T-helper 22 cell (primary cell): ENCODE data around the gene SLC35D2.
"Not testable (repeated sequence)": the region's sequence is repeated elsewhere in the genome, so short reads cannot be mapped to it uniquely, and the experiment has no call there.

Experiments used
- DNase-seq: peaks from one replicate; pipeline ENCODE4 v3.0.0-alpha.2; 2020; ENCODE audit warnings: low read depth

Gene SLC35D2

GRCh38 chr9:96360976-96361375 lies 22.5 kb downstream of the SLC35D2 start:
- no peak for DNase-seq

- DNase-seq, result not testable (repeated sequence)
Measured at GRCh38 chr9:96360523-96360922, 23.0 kb downstream of the SLC35D2 start.

DNA sequence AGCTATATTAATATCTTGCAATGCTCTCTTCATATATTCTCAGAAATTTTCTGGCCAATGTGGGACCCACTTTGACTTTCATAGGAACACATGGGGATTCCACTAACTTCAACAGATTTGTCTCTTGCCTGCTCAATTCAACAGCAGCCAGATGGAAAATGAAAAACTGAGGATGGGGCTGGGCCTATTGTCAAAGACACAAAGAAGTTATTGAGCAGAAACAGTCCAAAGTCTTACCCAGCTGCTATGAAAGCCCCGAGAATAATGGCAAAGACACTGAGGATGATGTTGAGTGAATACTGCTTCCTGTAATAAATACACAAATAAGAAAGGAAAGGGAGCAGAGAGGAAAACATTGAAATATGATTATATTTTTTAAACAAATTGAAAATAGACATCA lies 32.6 kb downstream of the SLC35D2 start:
- DNase-seq, result no peak

DNA sequence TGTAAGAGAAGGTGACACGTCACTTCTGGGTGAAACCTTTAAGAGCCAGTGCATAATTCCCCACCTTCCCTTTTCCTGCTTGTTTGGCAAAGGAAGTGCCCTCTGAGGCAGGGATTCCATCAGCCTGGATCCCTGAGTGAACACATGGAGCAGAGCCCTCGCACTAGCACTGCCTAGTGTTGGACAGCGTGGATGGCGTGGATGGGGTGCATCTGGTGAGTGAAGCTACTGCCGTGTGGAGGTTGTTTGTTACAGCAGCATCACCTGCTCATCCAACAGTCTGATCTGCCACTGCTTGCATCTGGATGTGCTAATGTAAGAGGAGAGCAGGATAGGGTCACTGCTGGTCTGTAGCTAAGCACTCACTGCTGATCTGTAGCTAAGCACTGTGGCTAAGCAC lies 35.2 kb downstream of the SLC35D2 start:
- DNase-seq, result no peak

GRCh38 chr9:96345551-96345950 lies 38.0 kb downstream of the SLC35D2 start:
- DNase-seq, result no peak

DNA sequence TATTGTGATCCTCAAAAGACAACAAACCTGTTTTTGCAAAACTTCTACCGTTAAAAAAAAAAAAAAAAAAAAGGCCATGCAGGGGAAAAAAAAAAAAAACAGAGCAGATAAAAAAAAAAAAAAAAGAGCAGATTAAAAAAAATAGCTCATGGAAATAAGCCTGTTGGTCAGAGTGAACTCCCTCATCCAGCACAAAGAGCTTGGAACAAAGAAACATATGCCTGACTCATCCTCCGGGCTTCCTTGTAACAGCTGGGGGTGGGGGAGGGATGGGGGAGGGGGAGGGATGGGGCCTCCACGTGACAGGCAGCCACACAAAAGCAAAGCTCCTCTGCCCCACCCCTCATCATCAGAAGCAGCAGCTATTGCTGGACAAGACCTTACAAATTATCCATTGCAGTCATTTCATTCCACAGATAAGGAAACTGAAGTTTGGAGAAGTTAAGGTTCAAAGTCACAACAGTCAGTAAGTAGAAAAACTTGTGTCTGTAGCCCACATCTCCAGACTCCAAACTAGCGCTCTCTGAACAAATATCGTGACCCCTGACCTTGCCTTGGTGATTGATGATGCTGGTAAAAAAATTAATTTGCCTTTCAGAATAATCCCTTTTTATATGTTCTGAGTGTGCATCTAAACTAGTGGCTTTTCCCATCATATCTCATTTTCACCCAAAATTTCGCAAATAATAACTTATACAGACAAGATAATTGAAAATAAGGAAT lies 38.9 kb downstream of the SLC35D2 start:
- DNase-seq, result no peak

GRCh38 chr9:96343515-96344360 lies 39.8 kb downstream of the SLC35D2 start:
- no peak for DNase-seq

GRCh38 chr9:96342571-96343245 lies 40.8 kb downstream of the SLC35D2 start:
- DNase-seq, result no peak

- DNase-seq, result no peak
Measured at GRCh38 chr9:96340707-96341106, 42.8 kb downstream of the SLC35D2 start.

DNA sequence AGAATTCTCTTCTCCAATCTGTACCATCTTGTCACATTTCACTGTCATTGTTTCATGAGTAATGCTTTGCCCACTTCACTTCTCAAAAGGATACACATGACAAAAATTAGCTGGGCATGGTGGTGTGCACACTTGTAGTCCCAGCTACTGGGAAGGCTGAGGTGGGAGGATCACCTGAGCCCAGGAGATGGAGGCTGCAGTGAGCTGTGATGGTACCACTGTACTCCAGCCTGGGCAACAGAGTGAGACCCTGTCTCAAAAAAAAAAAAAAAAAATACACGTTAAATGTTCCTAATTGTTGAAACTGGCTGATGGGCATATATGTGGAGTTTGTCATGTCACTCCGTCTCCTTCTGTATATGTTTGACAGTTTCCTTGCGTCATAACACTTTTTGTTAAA lies 45.2 kb downstream of the SLC35D2 start:
- DNase-seq, result no peak

GRCh38 chr9:96333958-96334357 lies 49.6 kb downstream of the SLC35D2 start:
- no peak for DNase-seq

- DNase-seq, result no peak
Measured at GRCh38 chr9:96331236-96331947, 52.1 kb downstream of the SLC35D2 start.

DNA sequence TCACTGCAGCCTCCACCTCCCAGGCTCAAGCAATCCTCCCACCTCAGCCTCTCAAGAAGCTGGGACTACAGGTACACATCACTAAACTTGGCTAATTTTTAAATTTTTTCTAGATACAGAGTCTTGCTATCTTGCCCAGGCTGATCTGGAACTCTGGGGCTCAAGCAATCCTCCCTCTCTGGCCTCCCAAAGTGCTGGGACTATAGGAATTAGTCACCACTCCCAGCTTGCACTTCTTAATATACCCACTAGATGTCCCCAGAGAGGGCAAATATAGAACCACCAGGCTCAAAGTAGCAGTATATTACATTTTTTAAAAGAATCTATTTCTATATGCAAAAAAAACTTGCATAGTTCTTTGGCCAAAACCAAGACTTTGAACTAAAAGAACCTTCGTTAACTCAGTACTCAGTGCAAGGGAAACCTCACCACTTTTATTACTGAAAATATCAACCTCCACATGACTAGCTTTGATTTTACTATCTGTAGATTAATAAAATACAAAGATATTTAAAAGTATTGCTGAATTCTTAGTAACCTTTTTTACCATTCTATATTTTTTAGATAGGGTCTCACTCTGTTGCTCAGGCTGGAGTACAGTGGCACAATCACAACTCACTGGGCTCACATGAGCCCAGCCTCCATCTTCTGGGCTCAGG lies 55.7 kb downstream of the SLC35D2 start:
- no peak for DNase-seq

DNA sequence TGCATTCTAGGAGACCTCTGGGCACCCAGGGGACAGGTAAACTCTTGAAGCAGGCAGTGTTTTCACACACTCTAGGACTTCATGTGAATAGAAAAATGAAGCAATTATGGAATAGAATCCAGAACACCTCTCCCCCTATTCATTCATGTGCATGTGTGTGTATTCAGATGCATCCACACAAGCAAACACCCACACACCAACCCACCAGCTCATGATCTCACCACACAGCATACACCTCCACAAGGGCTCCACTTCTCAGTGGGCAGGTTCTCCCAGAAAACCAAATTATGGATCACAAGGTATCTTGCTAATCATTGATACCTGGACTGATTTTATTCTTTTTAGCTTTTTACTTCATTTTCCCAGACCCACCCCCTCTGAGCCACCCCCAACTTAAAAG lies 60.3 kb downstream of the SLC35D2 start:
- DNase-seq, result no peak

GRCh38 chr9:96322736-96323135 lies 60.8 kb downstream of the SLC35D2 start:
- not testable (repeated sequence) for DNase-seq

GRCh38 chr9:96322210-96322609 lies 61.3 kb downstream of the SLC35D2 start:
- DNase-seq, result not testable (repeated sequence)

DNA sequence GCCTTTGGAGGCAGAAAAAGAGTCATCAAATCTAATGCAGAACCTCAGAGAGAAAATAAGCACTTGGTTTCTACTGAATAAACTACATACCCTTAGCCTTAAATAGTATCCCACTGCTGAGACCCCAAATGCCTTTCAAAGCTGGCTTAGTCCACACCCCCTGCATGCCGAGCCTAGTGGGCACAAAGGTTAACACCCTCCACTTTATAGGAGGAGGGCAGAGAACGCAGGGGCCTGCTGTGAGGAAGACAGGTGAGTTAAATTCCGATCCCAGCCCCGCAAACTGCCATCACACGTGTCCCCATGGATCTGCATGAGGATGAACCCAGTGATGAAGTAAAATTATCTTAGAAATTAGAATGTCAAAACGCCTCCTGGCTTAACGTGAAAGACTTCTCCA lies 62.0 kb downstream of the SLC35D2 start:
- DNase-seq, result no peak

- no peak for DNase-seq
Measured at GRCh38 chr9:96320749-96321280, 62.7 kb downstream of the SLC35D2 start.

DNA sequence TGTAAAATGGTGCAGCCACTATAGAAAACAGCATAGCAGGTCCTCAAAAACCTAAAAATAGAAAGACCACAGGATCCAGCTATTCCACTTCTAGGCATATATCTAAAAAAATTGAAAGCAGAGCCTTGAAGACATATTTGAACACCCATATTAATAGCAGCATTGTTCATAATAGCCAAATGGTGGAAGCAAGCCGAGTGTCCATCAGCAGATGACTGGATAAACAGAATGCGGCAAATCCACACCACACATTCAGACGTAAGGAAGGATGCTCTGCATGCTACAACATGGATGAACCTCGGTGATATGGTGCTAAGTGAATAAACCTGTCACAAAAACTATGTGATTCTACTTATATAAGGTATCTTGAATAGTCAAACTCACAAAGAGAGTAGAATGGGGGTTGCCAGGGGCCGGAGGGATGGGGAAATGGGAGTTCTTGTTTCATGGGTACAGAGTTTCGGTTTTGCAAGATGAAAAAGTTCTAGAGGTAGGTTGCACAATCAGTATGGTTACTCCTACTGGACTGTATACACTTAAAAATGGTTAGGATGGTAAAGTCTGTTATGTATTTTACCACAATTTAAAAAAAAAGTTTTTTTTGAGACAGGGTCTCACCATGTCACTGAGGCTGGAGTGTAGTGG lies 64.5 kb downstream of the SLC35D2 start:
- no peak for DNase-seq

- no peak for DNase-seq
Measured at GRCh38 chr9:96317335-96317980, 66.1 kb downstream of the SLC35D2 start.
